Activated CD8-positive, alpha-beta memory T cell treated with anti-CD3 and anti-CD28 coated beads for 1 hour (primary cell): ENCODE measurements around the gene ZNF174.

ENCODE experiments used
- DNase-seq, 2 donors: peaks; one replicate each; pipeline ENCODE4 v3.0.0-alpha.2; 2020; ENCODE audit warnings: low read depth in 1 of 2; ENCODE audit errors: extremely low read depth in 1 of 2

The ZNF174 gene

GRCh38 chr16:3400779-3401688, at the start of gene ZNF174, which contains the start of gene ZSCAN32:
Gene ZNF174, plus strand, starts transcription at chr16:3401215. Its CDS starts 790 bp downstream, at chr16:3402005.
Gene ZSCAN32, minus strand, starts transcription at chr16:3401004. Its CDS starts 3,447 bp downstream, at chr16:3397557.
- DNase-seq = peak; percentile 95

GRCh38 chr16:3355589-3355988, 45.4 kb upstream of the ZNF174 start, which contains the start of gene OR2C1:
Gene OR2C1, plus strand, starts transcription at chr16:3355889. Its CDS starts 52 bp downstream, at chr16:3355941.
- no peak for DNase-seq

GRCh38 chr16:3356118-3356517, 44.9 kb upstream of the ZNF174 start:
- DNase-seq = no peak

GRCh38 chr16:3358871-3359270, 42.1 kb upstream of the ZNF174 start:
- no peak for DNase-seq

GRCh38 chr16:3362931-3363330, 38.1 kb upstream of the ZNF174 start:
- no peak for DNase-seq

- DNase-seq = no peak
Measured at GRCh38 chr16:3363793-3364192, 37.2 kb upstream of the ZNF174 start.

- peak; percentile 69 to 71 for DNase-seq
Measured at GRCh38 chr16:3364774-3365427, 36.1 kb upstream of the ZNF174 start.

GRCh38 chr16:3369073-3369472, 31.9 kb upstream of the ZNF174 start:
- DNase-seq = no peak

GRCh38 chr16:3375680-3376079, 25.3 kb upstream of the ZNF174 start:
- no peak for DNase-seq

- no peak for DNase-seq
Measured at GRCh38 chr16:3377917-3378316, 23.1 kb upstream of the ZNF174 start.

- DNase-seq = no peak
Measured at GRCh38 chr16:3383045-3383448, 18.0 kb upstream of the ZNF174 start.

GRCh38 chr16:3388325-3388724, 12.7 kb upstream of the ZNF174 start:
- DNase-seq = no peak

GRCh38 chr16:3389663-3390338, 11.2 kb upstream of the ZNF174 start:
- DNase-seq = no peak

- DNase-seq = no peak
Measured at GRCh38 chr16:3400446-3400778, 603 bp upstream of the ZNF174 start.

GRCh38 chr16:3401719-3402397, 843 bp downstream of the ZNF174 start:
- no peak for DNase-seq

- no peak for DNase-seq
Measured at GRCh38 chr16:3408561-3409197, 7.7 kb downstream of the ZNF174 start.

- DNase-seq = no peak
Measured at GRCh38 chr16:3413730-3414379, 12.8 kb downstream of the ZNF174 start.

- DNase-seq = peak in 1 of 2 donors; percentile 37
Measured at GRCh38 chr16:3431779-3432219, 30.8 kb downstream of the ZNF174 start.

- no peak for DNase-seq
Measured at GRCh38 chr16:3434373-3434772, 33.4 kb downstream of the ZNF174 start.

- no peak for DNase-seq
Measured at GRCh38 chr16:3439637-3440036, 38.6 kb downstream of the ZNF174 start.
